ENCODE data around the gene TRIOBP. TPM values are rescaled to one million over a fixed set of nuclear protein-coding genes. Genes with fewer than 3 reads are reported as not detected.
A peak's percentile ranks its signal among the peaks of the same experiment; 100 is the strongest.
"Not testable (repeated sequence)": the region's sequence is repeated elsewhere in the genome, so short reads cannot be mapped to it uniquely, and the experiment has no call there.

The TRIOBP gene
- total RNA-seq, 1 donor from 2014 or later = 108 TPM

DNA sequence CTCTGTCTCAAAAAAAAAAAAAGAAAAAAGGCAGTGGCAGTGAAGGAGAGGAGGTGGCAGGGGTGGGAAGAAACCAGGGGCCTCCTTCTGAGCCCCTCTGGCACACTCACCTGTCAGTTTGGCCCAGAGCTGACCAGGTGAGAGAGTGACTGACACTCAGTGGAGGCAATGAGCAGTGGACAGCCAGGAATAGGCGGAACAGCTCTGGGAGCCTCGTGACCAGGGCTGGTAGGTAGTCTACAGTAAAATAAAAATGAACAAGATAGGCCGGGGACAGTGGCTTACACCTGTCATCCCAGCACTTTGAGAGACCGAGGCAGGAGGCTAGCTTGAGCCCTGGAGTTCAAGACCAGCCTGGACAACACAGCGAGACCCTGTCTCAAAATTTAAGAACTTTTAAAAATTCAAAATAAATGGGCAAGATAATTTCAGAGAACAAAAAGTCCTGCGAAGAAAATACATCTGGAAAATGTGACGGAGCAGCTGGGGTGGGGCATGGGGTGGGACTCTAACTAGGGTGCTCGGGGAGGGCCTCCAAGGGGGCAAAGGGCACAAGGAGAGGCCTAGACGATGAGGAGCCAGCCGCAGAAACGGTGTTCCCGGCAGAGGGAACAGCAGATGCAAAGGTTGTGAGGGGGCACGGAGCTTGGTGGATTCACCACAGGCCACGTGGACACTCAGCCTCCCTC, 42.1 kb upstream of the TRIOBP start:
- Histone ChIP-seq H3K27ac (no peak overlapping the region), H3K9me3 (no peaks in the 10 kb centered on the region), H3K36me3 (peaks cover 0 to 41% of the 10 kb centered on the region in 2 donors), H3K4me1 (peaks cover 14% of the 10 kb centered on the region), H3K4me3 (no peak overlapping the region), H3K27me3 (no peaks in the 10 kb centered on the region)
- no peak for DNase-seq (ENCODE audit: extremely low spot score in 2 of 2)
- TF ChIP-seq POLR2AphosphoS5 (IDR thresholded peaks at IDR 0.05; ENCODE audit: insufficient read depth in 1 of 2, low read depth in 1 of 2) (no peak), POLR2A (IDR thresholded peaks at IDR 0.05) (no peak), CTCF (IDR thresholded peaks at IDR 0.05) (no peak)
- intact Hi-C loops (cut with DNase I) = no loop called here

DNA sequence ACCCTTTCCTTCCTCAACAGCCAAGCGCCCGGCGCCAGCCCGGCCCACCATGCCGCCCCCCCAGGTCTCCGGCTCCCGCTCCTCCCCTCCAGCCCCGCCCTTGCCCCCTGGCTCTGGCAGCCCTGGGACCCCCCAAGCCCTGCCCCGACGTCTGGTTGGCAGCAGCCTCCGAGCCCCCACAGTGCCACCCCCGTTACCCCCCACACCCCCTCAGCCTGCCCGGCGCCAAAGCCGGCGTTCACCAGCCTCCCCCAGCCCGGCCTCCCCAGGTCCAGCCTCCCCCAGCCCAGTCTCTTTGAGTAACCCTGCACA, 41.6 kb upstream of the TRIOBP start:
- DNase-seq (ENCODE audit: extremely low spot score in 2 of 2) = no peak
- TF ChIP-seq CTCF (IDR thresholded peaks at IDR 0.05) (no peak), POLR2AphosphoS5 (IDR thresholded peaks at IDR 0.05; ENCODE audit: insufficient read depth in 1 of 2, low read depth in 1 of 2) (no peak)
- intact Hi-C loops (cut with DNase I) = no loop called here
- Histone ChIP-seq H3K27ac (no peak overlapping the region), H3K4me3 (no peak overlapping the region), H3K9me3 (no peaks in the 10 kb centered on the region), H3K4me1 (peaks cover 19% of the 10 kb centered on the region), H3K27me3 (no peaks in the 10 kb centered on the region), H3K36me3 (peaks cover 0 to 36% of the 10 kb centered on the region in 2 donors)

DNA sequence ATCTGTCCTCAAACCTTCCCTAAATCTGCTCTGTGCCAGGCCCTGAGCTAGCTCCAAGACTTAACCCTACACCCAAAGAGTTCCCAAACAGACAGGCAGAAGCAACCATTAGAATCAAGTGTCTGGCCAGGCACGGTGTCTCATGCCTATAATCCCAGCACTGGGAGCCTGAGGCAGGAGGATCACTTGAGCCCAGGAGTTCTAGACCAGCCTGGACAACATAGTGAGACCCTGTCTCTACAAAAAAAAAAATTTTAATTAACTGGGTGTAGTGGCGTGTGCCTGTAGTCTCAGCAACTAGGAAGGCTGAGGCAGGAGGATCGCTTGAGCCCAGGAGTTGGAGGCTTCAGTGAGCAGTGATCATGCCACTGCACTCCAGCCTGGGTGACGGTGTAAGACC, 40.3 kb upstream of the TRIOBP start:
- H3K27ac ChIP-seq; DNase-seq (ENCODE audit: extremely low spot score in 2 of 2); H3K9me3 ChIP-seq; intact Hi-C loops (cut with DNase I); H3K27me3 ChIP-seq; H3K4me3 ChIP-seq: not testable (repeated sequence)
- Histone ChIP-seq H3K4me1 (peaks cover 33% of the 10 kb centered on the region), H3K36me3 (peaks cover 0 to 23% of the 10 kb centered on the region in 2 donors)

- no peak for DNase-seq (ENCODE audit: extremely low spot score in 2 of 2)
- peak overlapping the region; percentile 74 for H3K27ac ChIP-seq
- peak overlapping the region; percentile 46 to 85 for H3K4me3 ChIP-seq
- no peaks in the 10 kb centered on the region for H3K27me3 ChIP-seq
- H3K36me3 ChIP-seq = peaks cover 0 to 19% of the 10 kb centered on the region in 2 donors
- TF ChIP-seq POLR2A (IDR thresholded peaks at IDR 0.05) (no peak), CTCF (IDR thresholded peaks at IDR 0.05) (no peak), POLR2AphosphoS5 (IDR thresholded peaks at IDR 0.05; ENCODE audit: insufficient read depth in 1 of 2, low read depth in 1 of 2) (no peak)
- intact Hi-C loops (cut with DNase I) = no loop called here
- peaks cover 44% of the 10 kb centered on the region for H3K4me1 ChIP-seq
- no peaks in the 10 kb centered on the region for H3K9me3 ChIP-seq
Observed at GRCh38 chr22:37657590-37658132, 39.2 kb upstream of the TRIOBP start.

- Histone ChIP-seq H3K4me3 (peak within 1 kb of the TSS; percentile 46 to 85), H3K27ac (peak within 1 kb of the TSS; percentile 74), H3K27me3 (no peaks in the 10 kb centered on the region), H3K9me3 (no peaks in the 10 kb centered on the region), H3K36me3 (peaks cover 0 to 13% of the 10 kb centered on the region in 2 donors), H3K4me1 (peaks cover 45% of the 10 kb centered on the region)
- peak in 1 of 2 donors; percentile 100 for DNase-seq (ENCODE audit: extremely low spot score in 2 of 2)
- peak in 1 of 2 donors; percentile 59 for TF ChIP-seq POLR2A (IDR thresholded peaks at IDR 0.05)
- TF ChIP-seq CTCF (IDR thresholded peaks at IDR 0.05) = no peak
- peak; percentile 63 to 68 for TF ChIP-seq POLR2AphosphoS5 (IDR thresholded peaks at IDR 0.05; ENCODE audit: insufficient read depth in 1 of 2, low read depth in 1 of 2)
- intact Hi-C loops (cut with DNase I) = no loop called here
Observed at GRCh38 chr22:37658133-37659065, 38.4 kb upstream of the TRIOBP start, which contains the start of gene PDXP. Gene PDXP, plus strand, starts transcription at chr22:37658723. Its CDS starts 60 bp downstream, at chr22:37658783.
